ENCODE measurements around the gene RFTN1.

DNA sequence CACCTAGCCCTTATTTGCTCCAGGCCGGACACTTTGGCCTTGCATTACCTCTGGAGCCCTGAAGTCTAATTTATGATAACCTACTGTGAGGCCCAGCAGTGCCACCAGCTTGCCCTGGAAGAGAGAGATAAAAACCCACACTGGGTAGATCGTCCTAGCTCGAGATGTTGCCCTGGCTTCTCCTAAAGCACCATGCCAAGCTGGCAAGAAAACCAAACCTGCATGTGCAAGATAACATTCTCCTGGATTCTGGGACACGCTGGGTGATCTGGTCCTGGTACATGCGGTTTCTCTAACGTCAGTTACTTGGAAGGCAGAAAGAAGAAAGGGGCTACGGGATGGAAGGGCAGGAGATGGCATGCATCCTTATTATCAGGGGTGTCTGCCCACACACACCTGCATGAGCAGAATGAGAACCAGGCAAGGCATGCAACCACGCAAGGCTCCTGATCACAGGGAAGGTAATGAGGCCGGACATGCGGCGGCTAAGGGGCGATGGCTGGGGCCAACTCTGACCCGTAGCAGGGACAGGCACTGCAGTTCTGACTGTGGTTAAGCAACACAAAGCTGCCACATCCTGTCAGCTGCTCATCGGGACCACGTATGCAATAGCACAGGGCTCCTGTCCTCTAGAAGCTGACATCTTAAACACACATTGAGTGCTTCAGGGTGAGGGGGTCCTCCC is 175.5 kb downstream of the RFTN1 start:
- TF ChIP-seq, protein P1, sequence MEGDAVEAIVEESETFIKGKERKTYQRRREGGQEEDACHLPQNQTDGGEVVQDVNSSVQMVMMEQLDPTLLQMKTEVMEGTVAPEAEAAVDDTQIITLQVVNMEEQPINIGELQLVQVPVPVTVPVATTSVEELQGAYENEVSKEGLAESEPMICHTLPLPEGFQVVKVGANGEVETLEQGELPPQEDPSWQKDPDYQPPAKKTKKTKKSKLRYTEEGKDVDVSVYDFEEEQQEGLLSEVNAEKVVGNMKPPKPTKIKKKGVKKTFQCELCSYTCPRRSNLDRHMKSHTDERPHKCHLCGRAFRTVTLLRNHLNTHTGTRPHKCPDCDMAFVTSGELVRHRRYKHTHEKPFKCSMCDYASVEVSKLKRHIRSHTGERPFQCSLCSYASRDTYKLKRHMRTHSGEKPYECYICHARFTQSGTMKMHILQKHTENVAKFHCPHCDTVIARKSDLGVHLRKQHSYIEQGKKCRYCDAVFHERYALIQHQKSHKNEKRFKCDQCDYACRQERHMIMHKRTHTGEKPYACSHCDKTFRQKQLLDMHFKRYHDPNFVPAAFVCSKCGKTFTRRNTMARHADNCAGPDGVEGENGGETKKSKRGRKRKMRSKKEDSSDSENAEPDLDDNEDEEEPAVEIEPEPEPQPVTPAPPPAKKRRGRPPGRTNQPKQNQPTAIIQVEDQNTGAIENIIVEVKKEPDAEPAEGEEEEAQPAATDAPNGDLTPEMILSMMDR (IDR thresholded peaks at IDR 0.05), result no peak
- TF ChIP-seq POLR2A (IDR thresholded peaks at IDR 0.05), result no peak

Data from lower leg skin (tissue), 3 donors.